Stimulated activated CD8-positive, alpha-beta memory T cell treated with anti-CD3 and anti-CD28 coated beads, Interleukin-4, amount 100 ng/mL, for 24 hours (primary cell): ENCODE results near the gene SEMA4C.

ENCODE experiments used
- DNase-seq: peaks from one replicate; pipeline ENCODE4 v3.0.0-alpha.2; 2020; ENCODE audit warnings: low read depth

Gene SEMA4C

GRCh38 chr2:96881349-96882195 is 11.7 kb upstream of the SEMA4C start:
- no peak for DNase-seq

GRCh38 chr2:96880891-96881273 is 11.0 kb upstream of the SEMA4C start:
- DNase-seq: no peak

- DNase-seq: no peak
Observed at GRCh38 chr2:96879545-96880040, 9.7 kb upstream of the SEMA4C start.

- no peak for DNase-seq
Observed at GRCh38 chr2:96878796-96879544, 9.1 kb upstream of the SEMA4C start.

- DNase-seq: no peak
Observed at GRCh38 chr2:96878171-96878570, 8.3 kb upstream of the SEMA4C start.

- DNase-seq: no peak
Observed at GRCh38 chr2:96877631-96878092, 7.8 kb upstream of the SEMA4C start.

GRCh38 chr2:96877042-96877451 is 7.2 kb upstream of the SEMA4C start:
- no peak for DNase-seq

- DNase-seq: no peak
Observed at GRCh38 chr2:96876269-96877041, 6.6 kb upstream of the SEMA4C start.

- DNase-seq: no peak
Observed at GRCh38 chr2:96875498-96876268, 5.8 kb upstream of the SEMA4C start.

- no peak for DNase-seq
Observed at GRCh38 chr2:96874198-96874831, 4.4 kb upstream of the SEMA4C start.

GRCh38 chr2:96873651-96874096 is 3.8 kb upstream of the SEMA4C start:
- DNase-seq: no peak

GRCh38 chr2:96872591-96873349 is 2.9 kb upstream of the SEMA4C start:
- DNase-seq: no peak

GRCh38 chr2:96870626-96871255 is 861 bp upstream of the SEMA4C start:
- DNase-seq: peak; percentile 43

- no peak for DNase-seq
Observed at GRCh38 chr2:96869281-96869821, 529 bp downstream of the SEMA4C start.

- peak; percentile 51 for DNase-seq
Observed at GRCh38 chr2:96868555-96869280, 1.2 kb downstream of the SEMA4C start.

GRCh38 chr2:96867756-96868554 is 1.9 kb downstream of the SEMA4C start:
- no peak for DNase-seq

GRCh38 chr2:96866986-96867755 is 2.7 kb downstream of the SEMA4C start:
- no peak for DNase-seq
